ENCODE results near the gene PRCC.

PRCC gene

GRCh38 chr1:156786640-156787039 lies 19.3 kb downstream of the PRCC start:
- DNase-seq (ENCODE audit: insufficient read length, low spot score) (no peak), FAIRE-seq (no peak)
- TF ChIP-seq POU2F2 (IDR thresholded peaks at IDR 0.05; ENCODE audit: low read depth, low read length) (no peak), POLR2A (IDR thresholded peaks at IDR 0.05; ENCODE audit: low read depth, low read length) (no peak), SPI1 (IDR thresholded peaks at IDR 0.05; ENCODE audit: low read depth, low read length) (no peak), POLR2AphosphoS5 (IDR thresholded peaks at IDR 0.05; ENCODE audit: low read depth, low read length) (no peak)

GRCh38 chr1:156788136-156788535 lies 20.8 kb downstream of the PRCC start:
- DNase-seq (ENCODE audit: insufficient read length, low spot score) (no peak), FAIRE-seq (no peak)
- TF ChIP-seq POLR2AphosphoS5 (IDR thresholded peaks at IDR 0.05; ENCODE audit: low read depth, low read length) (no peak), PAX5 (IDR thresholded peaks at IDR 0.05; ENCODE audit: insufficient read depth, low read length, severe bottlenecking) (no peak), POU2F2 (IDR thresholded peaks at IDR 0.05; ENCODE audit: low read depth, low read length) (no peak), SPI1 (IDR thresholded peaks at IDR 0.05; ENCODE audit: low read depth, low read length) (no peak), TAF1 (IDR thresholded peaks at IDR 0.05; ENCODE audit: low read depth, low read length) (no peak), POLR2A (IDR thresholded peaks at IDR 0.05; ENCODE audit: low read depth, low read length) (no peak)

GRCh38 chr1:156789621-156790318 lies 22.4 kb downstream of the PRCC start:
- DNase-seq (ENCODE audit: insufficient read length, low spot score) (no peak), FAIRE-seq (no peak)
- TF ChIP-seq SPI1 (IDR thresholded peaks at IDR 0.05; ENCODE audit: low read depth, low read length) (no peak), POLR2AphosphoS5 (IDR thresholded peaks at IDR 0.05; ENCODE audit: low read depth, low read length) (no peak), TAF1 (IDR thresholded peaks at IDR 0.05; ENCODE audit: low read depth, low read length) (no peak), POLR2A (IDR thresholded peaks at IDR 0.05; ENCODE audit: low read depth, low read length) (no peak), PAX5 (IDR thresholded peaks at IDR 0.05; ENCODE audit: insufficient read depth, low read length, severe bottlenecking) (no peak), POU2F2 (IDR thresholded peaks at IDR 0.05; ENCODE audit: low read depth, low read length) (no peak)

GRCh38 chr1:156794506-156795373 lies 27.4 kb downstream of the PRCC start:
- TF ChIP-seq PAX5 (IDR thresholded peaks at IDR 0.05; ENCODE audit: insufficient read depth, low read length, severe bottlenecking) (no peak), POLR2AphosphoS5 (IDR thresholded peaks at IDR 0.05; ENCODE audit: low read depth, low read length) (no peak), TAF1 (IDR thresholded peaks at IDR 0.05; ENCODE audit: low read depth, low read length) (no peak)
- DNase-seq (ENCODE audit: insufficient read length, low spot score), result no peak
- FAIRE-seq, result peak; percentile 56

- DNase-seq (ENCODE audit: insufficient read length, low spot score), result no peak
- FAIRE-seq, result no peak
- no peak for TF ChIP-seq POLR2AphosphoS5 (IDR thresholded peaks at IDR 0.05; ENCODE audit: low read depth, low read length)
- TF ChIP-seq POLR2A (IDR thresholded peaks at IDR 0.05; ENCODE audit: low read depth, low read length), result no peak
- TF ChIP-seq PAX5 (IDR thresholded peaks at IDR 0.05; ENCODE audit: insufficient read depth, low read length, severe bottlenecking), result no peak
- TF ChIP-seq SPI1 (IDR thresholded peaks at IDR 0.05; ENCODE audit: low read depth, low read length), result no peak
- no peak for TF ChIP-seq POU2F2 (IDR thresholded peaks at IDR 0.05; ENCODE audit: low read depth, low read length)
- no peak for TF ChIP-seq TAF1 (IDR thresholded peaks at IDR 0.05; ENCODE audit: low read depth, low read length)
Measured at GRCh38 chr1:156795374-156795733, 28.0 kb downstream of the PRCC start.

GRCh38 chr1:156795787-156796186 lies 28.5 kb downstream of the PRCC start:
- FAIRE-seq (no peak), DNase-seq (ENCODE audit: insufficient read length, low spot score) (no peak)
- TF ChIP-seq PAX5 (IDR thresholded peaks at IDR 0.05; ENCODE audit: insufficient read depth, low read length, severe bottlenecking), result no peak
- TF ChIP-seq POLR2AphosphoS5 (IDR thresholded peaks at IDR 0.05; ENCODE audit: low read depth, low read length), result no peak
- TF ChIP-seq POLR2A (IDR thresholded peaks at IDR 0.05; ENCODE audit: low read depth, low read length), result no peak
- TF ChIP-seq TAF1 (IDR thresholded peaks at IDR 0.05; ENCODE audit: low read depth, low read length), result no peak
- TF ChIP-seq SPI1 (IDR thresholded peaks at IDR 0.05; ENCODE audit: low read depth, low read length), result no peak
- no peak for TF ChIP-seq POU2F2 (IDR thresholded peaks at IDR 0.05; ENCODE audit: low read depth, low read length)

- TF ChIP-seq POU2F2 (IDR thresholded peaks at IDR 0.05; ENCODE audit: low read depth, low read length) (no peak), PAX5 (IDR thresholded peaks at IDR 0.05; ENCODE audit: insufficient read depth, low read length, severe bottlenecking) (no peak), SPI1 (IDR thresholded peaks at IDR 0.05; ENCODE audit: low read depth, low read length) (no peak), POLR2AphosphoS5 (IDR thresholded peaks at IDR 0.05; ENCODE audit: low read depth, low read length) (no peak), POLR2A (IDR thresholded peaks at IDR 0.05; ENCODE audit: low read depth, low read length) (no peak), TAF1 (IDR thresholded peaks at IDR 0.05; ENCODE audit: low read depth, low read length) (no peak)
- FAIRE-seq (no peak), DNase-seq (ENCODE audit: insufficient read length, low spot score) (no peak)
Measured at GRCh38 chr1:156796340-156797097, 29.2 kb downstream of the PRCC start.

- FAIRE-seq (peak; percentile 54), DNase-seq (ENCODE audit: insufficient read length, low spot score) (no peak)
- TF ChIP-seq POLR2AphosphoS5 (IDR thresholded peaks at IDR 0.05; ENCODE audit: low read depth, low read length) (no peak), TAF1 (IDR thresholded peaks at IDR 0.05; ENCODE audit: low read depth, low read length) (no peak), POU2F2 (IDR thresholded peaks at IDR 0.05; ENCODE audit: low read depth, low read length) (no peak), SPI1 (IDR thresholded peaks at IDR 0.05; ENCODE audit: low read depth, low read length) (no peak)
Measured at GRCh38 chr1:156797212-156797871, 30.0 kb downstream of the PRCC start.
